Bronchial smooth muscle cell (primary cell): ENCODE results near the gene CELF1. TPM values are rescaled to one million over a fixed set of nuclear protein-coding genes. Genes with fewer than 3 reads are reported as not detected.

ENCODE experiments used
- total RNA-seq: library from RNA; depleted of rRNA; stranded (reverse); fragments of >200 nt; gene quantifications from 2 replicates; pipeline ENCODE4 v1.2.1, GENCODE V29; 2014

Gene CELF1
- total RNA-seq: 60.3 and 63.4 TPM in 2 replicates

DNA sequence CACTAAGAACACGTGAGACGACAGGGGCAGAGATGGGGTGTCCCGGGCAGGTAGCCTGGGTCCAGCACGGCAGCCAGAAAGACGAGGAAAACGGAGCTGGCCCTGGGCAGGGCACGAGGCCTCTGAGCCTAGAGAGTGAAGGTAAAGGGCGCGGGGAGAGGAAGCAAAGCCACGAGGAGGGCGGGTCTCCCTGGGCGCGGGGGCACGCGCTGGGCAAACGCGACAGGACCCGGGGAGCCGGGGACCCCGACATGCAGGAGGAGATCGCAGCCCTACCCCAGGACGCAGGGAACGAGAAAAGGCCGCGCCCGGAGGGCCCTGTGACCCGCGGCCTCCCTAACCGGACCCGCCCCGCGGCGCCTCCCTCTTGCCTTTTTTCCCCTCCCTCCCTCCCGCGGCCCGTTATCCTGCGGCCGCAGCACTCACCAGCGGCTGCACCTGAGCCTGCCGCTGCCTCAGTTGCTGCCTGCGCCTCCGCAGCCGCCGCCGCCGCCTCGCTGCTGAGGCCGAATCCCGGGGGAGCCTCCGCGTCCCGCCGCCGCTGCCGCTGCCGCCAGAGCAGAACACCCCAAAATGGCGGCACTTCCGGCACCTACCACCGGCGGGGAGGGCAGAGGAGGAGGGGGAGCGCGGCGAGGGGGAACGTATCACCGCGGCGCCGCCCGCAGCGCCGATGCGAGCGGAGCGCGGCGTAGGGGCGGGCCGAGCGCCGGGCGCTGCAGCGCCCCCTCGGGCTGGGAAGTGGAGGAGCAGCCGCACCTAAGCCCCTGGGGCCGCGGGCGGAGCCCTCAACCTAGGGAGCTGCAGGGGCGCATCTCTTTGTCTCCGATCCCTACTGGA lies at the start of gene CELF1:
Gene CELF1 (minus strand): TSS at position 567 of the 840 bp plus-strand sequence. CDS start 53,609 bp downstream, outside the sequence.

GRCh38 chr11:47593934-47594855 lies 41.3 kb upstream of the CELF1 start, which contains the start of gene C1QTNF4:
C1QTNF4 (minus strand) TSS chr11:47594411; CDS start chr11:47590810, 3,601 bp downstream.

DNA sequence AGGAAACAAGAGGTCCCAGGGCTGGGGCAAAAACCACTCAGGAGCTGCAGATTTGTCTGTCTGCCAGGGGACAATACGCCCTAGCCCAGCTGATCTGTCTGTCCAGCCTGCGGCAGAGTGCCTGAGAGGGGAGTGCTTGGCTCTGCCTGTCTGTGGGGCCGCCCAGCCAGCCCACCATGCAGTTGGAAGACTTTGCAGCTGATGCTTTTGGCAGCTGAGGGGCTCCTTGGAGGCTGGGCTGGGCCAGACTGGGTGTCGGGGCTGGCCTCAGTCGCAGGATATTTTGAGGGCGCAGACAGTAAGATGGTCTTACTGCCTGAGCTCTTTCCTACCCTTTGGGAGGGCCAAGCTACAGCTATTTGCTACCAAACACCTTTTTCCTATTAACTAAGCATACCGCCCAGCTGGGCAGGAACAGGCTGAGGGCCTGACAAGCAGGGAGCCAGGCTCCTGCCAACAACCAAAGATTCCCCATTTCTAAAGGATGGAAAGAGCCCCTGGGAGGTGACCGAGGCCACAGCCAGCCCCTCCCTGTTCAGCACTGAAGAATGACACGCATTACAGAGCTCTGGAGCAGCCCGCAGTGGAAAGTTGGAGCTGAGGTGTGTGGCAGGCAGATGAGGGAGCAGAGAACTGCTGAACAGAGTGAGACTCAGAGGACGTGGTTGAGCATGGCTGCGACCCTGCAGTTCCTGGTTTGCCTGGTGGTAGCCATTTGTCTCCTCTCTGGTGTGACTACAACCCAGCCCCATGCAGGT lies 33.3 kb upstream of the CELF1 start, which contains the start of gene FAM180B:
Gene FAM180B (plus strand): TSS at position 581 of the 758 bp plus-strand sequence. CDS start 91 bp downstream, at position 672.

GRCh38 chr11:47578524-47579494 lies 25.9 kb upstream of the CELF1 start, which contains the start of the genes KBTBD4 and NDUFS3:
KBTBD4 (minus strand) TSS chr11:47578970; CDS start chr11:47578951, 19 bp downstream.
NDUFS3 (plus strand) TSS chr11:47579074; CDS start chr11:47579092, 18 bp downstream.

GRCh38 chr11:47565340-47566148 lies 12.6 kb upstream of the CELF1 start, which contains the start of gene PTPMT1:
PTPMT1 (plus strand) TSS chr11:47565599; CDS start chr11:47565623, 24 bp downstream.

DNA sequence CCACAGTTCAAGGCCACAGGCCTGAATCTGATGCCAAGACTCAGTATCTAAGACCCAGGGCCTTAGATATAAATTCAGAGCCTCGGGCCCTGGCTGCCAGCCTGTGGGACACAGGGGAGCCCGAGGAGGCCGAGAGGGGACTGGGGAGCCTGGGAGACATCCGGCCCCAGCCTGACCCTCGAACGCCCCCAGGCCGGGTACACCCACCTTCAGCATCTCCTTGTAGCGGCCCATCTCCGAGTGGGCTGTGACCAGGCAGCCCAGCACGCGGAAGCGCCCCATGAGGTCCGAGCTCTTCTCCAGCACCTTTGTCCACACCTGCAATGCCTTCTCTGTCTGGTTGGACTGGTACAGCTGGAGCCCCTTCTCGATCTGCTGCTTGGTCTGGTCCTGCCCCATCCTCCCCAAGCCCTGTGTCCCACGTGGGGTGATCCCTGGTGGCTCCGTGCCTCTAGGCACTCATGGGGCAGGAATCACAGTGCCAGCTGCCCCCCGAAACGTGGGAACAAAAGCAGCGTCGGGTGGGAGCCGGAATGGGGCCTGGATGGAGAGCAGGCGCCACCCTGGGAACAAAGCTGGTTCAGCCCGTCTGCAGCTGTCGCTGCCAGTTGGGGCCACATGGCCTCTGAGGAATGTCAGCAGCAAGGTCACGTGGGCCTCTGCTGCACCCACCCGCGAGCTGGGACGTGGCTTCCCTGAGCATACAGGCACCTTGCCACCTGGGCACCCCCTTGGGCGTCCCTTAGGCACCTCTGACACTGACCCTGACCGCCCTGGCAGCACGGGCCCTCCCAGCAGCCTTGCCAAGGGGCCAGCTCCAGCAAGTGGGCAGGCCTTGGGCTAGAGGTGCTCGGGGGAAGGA lies 104.1 kb downstream of the CELF1 start, which contains the start of gene RAPSN:
Gene RAPSN (minus strand): TSS at position 571 of the 862 bp plus-strand sequence. CDS start 172 bp downstream, at position 399.

DNA sequence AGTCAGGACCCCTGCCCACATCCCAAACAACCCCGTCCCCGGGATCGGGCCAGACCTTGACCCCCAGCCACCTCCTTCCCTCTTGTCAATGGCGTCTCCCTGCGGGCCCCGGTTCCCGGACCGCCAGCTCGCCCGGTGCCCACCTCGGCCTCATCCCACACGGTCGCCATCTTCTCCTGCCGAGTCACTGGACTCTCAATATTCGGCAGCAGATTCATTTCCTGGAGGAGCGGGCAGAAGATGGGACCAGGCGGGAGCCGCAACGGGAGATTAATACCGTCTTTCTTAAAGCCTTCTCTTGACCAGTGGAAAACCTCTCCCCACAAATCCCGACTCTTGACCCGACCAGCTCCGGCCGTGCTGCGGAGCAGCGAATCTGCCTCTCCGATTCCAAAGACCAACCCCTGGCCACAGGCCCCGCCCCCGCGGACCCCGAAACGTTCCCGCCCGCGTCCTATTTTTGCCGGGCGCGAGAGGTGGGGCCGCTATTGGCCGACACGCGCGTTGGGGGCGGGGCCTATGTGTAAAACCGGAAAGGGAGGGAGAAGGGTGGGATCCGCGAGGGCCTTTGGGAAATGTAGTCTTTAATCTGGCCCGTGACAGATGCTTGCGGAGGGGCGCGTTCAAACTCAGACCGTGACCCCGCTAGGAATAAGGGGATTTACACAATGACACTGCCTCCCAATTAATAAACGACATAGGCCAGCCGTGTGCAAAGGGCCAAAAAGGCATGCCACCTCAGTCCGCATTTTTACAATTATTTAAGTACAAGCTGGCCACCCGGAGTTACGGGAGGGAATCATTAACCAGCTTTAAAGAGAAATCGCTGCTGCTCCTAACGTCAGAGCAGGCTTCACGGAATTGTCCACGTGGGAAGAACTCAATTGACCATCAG lies 126.6 kb downstream of the CELF1 start, which contains the start of gene PSMC3:
Gene PSMC3 (minus strand): TSS at position 378 of the 895 bp plus-strand sequence. CDS start 160 bp downstream, at position 218.

Other genes starting within 250 kb of the CELF1 start
- not detected in 2 replicates for gene MYBPC3, start 200.4 kb downstream of the CELF1 start, total RNA-seq
- gene SPI1, start 174.6 kb downstream of the CELF1 start, total RNA-seq: 0.17 TPM in 1 of 2 replicates, not detected in the other
- 36.7 and 49.2 TPM in 2 replicates for gene SLC39A13, start 144.5 kb downstream of the CELF1 start, total RNA-seq
- 159 and 200 TPM in 2 replicates for gene PSMC3, start 126.7 kb downstream of the CELF1 start, total RNA-seq
- gene RAPSN, start 104.0 kb downstream of the CELF1 start, total RNA-seq: 0.16 and 0.34 TPM in 2 replicates
- gene PTPMT1, start 12.5 kb upstream of the CELF1 start, total RNA-seq: 60.1 and 60.3 TPM in 2 replicates
- 26.0 and 31.3 TPM in 2 replicates for gene KBTBD4, start 25.8 kb upstream of the CELF1 start, total RNA-seq
- 65.1 and 93.6 TPM in 2 replicates for gene NDUFS3, start 25.9 kb upstream of the CELF1 start, total RNA-seq
- gene FAM180B, start 33.5 kb upstream of the CELF1 start, total RNA-seq: 0.09 and 0.16 TPM in 2 replicates
- gene C1QTNF4, start 41.3 kb upstream of the CELF1 start, total RNA-seq: 0.16 and 0.17 TPM in 2 replicates
- gene MTCH2, start 89.4 kb upstream of the CELF1 start, total RNA-seq: 51.9 and 60.4 TPM in 2 replicates
- gene AGBL2, start 162.2 kb upstream of the CELF1 start, total RNA-seq: 1.1 and 3.7 TPM in 2 replicates
- 54.7 and 57.1 TPM in 2 replicates for gene FNBP4, start 214.2 kb upstream of the CELF1 start, total RNA-seq